ENCODE data around the gene GDPD4.

The GDPD4 gene

GRCh38 chr11:77172666-77172982 is 128.9 kb downstream of the GDPD4 start:
- DNase-seq: no peak

GRCh38 chr11:77171885-77172665 is 129.4 kb downstream of the GDPD4 start:
- no peak for DNase-seq

- DNase-seq: no peak
These were observed 130.2 kb downstream of the GDPD4 start for GRCh38 chr11:77171254-77171653.

- no peak for DNase-seq
These were observed 131.4 kb downstream of the GDPD4 start for GRCh38 chr11:77170107-77170506.

- DNase-seq: no peak
These were observed 133.7 kb downstream of the GDPD4 start for GRCh38 chr11:77167791-77168190.

GRCh38 chr11:77167111-77167626 is 134.3 kb downstream of the GDPD4 start:
- no peak for DNase-seq
